Measurements from ENCODE around the gene RNF126. TPM values are rescaled to one million over a fixed set of nuclear protein-coding genes. Genes with fewer than 3 reads are reported as not detected.

The RNF126 gene
- total and polyA plus RNA-seq, 2 of the 4 experiments (the other 2 are of a cell fraction): 7.0 to 27.4 TPM

DNA sequence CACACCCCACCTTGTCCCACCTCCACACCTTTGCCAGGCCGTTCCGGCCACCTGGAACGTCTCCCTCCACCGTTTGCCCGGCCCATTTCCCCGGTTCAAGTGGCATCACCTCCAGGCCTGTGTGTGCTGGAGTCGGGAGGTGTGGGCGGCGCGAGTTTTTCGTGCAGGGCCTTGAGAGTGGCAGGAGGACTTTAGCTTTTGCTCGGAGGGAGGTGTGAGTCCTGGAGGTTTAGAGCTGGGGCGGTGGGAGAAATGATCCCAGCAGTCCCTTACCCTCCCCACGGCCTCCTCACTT, 41.4 kb upstream of the RNF126 start (continued):
- TF ChIP-seq MAZ (IDR thresholded peaks at IDR 0.05; ENCODE audit: borderline replicate concordance, low read depth, low read length): no peak
- no peak for TF ChIP-seq CEBPB (IDR thresholded peaks at IDR 0.05; ENCODE audit: low read depth, low read length)

- no peak overlapping the region for H3K4me3 ChIP-seq (ENCODE audit: insufficient read depth, low read depth, low read length)
- H3K36me3 ChIP-seq (ENCODE audit: control insufficient read depth, insufficient read depth, low read length): no peaks in the 10 kb centered on the region
- H4K91ac ChIP-seq (ENCODE audit: insufficient read depth, low read depth, low read length): no peak overlapping the region
- H3K4me2 ChIP-seq (ENCODE audit: low read depth, low read length): no peak overlapping the region
- ChIA-PET POLR2A (ENCODE audit: unreplicated experiment) (no interaction called here), CTCF (no interaction called here)
- dilution Hi-C loops (cut with HindIII; ENCODE audit: low sequenced_read_pairs, unreplicated experiment) (no loop called here), in situ Hi-C loops (cut with MboI; ENCODE audit: low sequenced_read_pairs) (no loop called here), intact Hi-C loops (cut with micrococcal nuclease) (no loop called here)
- peaks cover 6% of the 10 kb centered on the region; the same call in 1 of the 2 replicates for H3K27me3 ChIP-seq (ENCODE audit: control insufficient read depth, insufficient read depth, low read length)
- DNase-seq (peak; percentile 18), ATAC-seq (ENCODE audit: low read depth) (peak; percentile 68)
- H3K9me1 ChIP-seq (ENCODE audit: insufficient read depth, low read length): no peaks in the 10 kb centered on the region
- no peaks in the 10 kb centered on the region for H3K79me1 ChIP-seq (ENCODE audit: low read depth in 1 of 2, low read length in 2 of 2)
- H4K20me1 ChIP-seq (ENCODE audit: insufficient read depth, low read length): no peaks in the 10 kb centered on the region; the same call in 1 of the 2 replicates
- H3K4me1 ChIP-seq (ENCODE audit: control insufficient read depth, insufficient read depth, low read length): peaks cover 5% of the 10 kb centered on the region; the same call in 1 of the 2 replicates
- no peak overlapping the region for H2BK5ac ChIP-seq (ENCODE audit: low read depth, low read length, poor library complexity, severe bottlenecking)
- no peak overlapping the region for H3K18ac ChIP-seq (ENCODE audit: low read depth, low read length)
- peak overlapping the region; percentile 72 for H2AFZ ChIP-seq (replicated peaks; ENCODE audit: low read length, poor library complexity)
- no peak overlapping the region for H2AK9ac ChIP-seq (replicated peaks; ENCODE audit: low read depth, low read length, poor library complexity)
- no peak overlapping the region for H2BK120ac ChIP-seq (ENCODE audit: low read depth, low read length)
- no peak overlapping the region for H3K4ac ChIP-seq (ENCODE audit: low read depth, low read length)
- BruUV-seq (replicated peaks): no TSS peak
- no peaks in the 10 kb centered on the region for H3K9me3 ChIP-seq (ENCODE audit: control insufficient read depth, insufficient read depth, low read length)
- H3K23ac ChIP-seq (ENCODE audit: low read depth, low read length): no peak overlapping the region
- no peak overlapping the region for H3K56ac ChIP-seq (ENCODE audit: extremely low read depth, insufficient read depth, low read length)
- 0 out of 4 replicates have a peak overlapping the region, but pooled peaks of 1 of the 2 experiments have one; percentile 16 for H4K8ac ChIP-seq (ENCODE audit: low read depth in 2 of 2, low read length in 2 of 2)
- no peak overlapping the region for H2AK5ac ChIP-seq (ENCODE audit: low read depth, low read length)
- H2BK15ac ChIP-seq (ENCODE audit: low read depth, low read length): no peak overlapping the region
- H3K27ac ChIP-seq (ENCODE audit: insufficient read depth, low read length): no peak overlapping the region
- H4K5ac ChIP-seq (ENCODE audit: low read depth, low read length): no peak overlapping the region
- H3K9ac ChIP-seq (ENCODE audit: low read depth, low read length): no peak overlapping the region
- no peak overlapping the region for H2BK20ac ChIP-seq (ENCODE audit: low read depth, low read length)
- WGBS, 2 experiments (ENCODE audit: extremely low coverage in 2 of 2, insufficient read length in 1 of 2): no CpG with 5 or more reads among the region's 50 CpGs
- no peak overlapping the region for H3K14ac ChIP-seq (replicated peaks; ENCODE audit: low read depth, low read length)
- TF ChIP-seq RAD21 (IDR thresholded peaks at IDR 0.05; ENCODE audit: low read length) (no peak), SMC3 (IDR thresholded peaks at IDR 0.05; ENCODE audit: low read depth, low read length) (no peak), CHD1 (IDR thresholded peaks at IDR 0.05; ENCODE audit: low read depth, low read length) (no peak), BHLHE40 (IDR thresholded peaks at IDR 0.05; ENCODE audit: low read depth, low read length) (no peak), USF2 (IDR thresholded peaks at IDR 0.05; ENCODE audit: low read depth, low read length) (no peak), POLR2A (IDR thresholded peaks at IDR 0.05; ENCODE audit: low read depth, low read length) (no peak), RCOR1 (IDR thresholded peaks at IDR 0.05; ENCODE audit: insufficient replicate concordance, low read length) (no peak), MAFK (IDR thresholded peaks at IDR 0.05; ENCODE audit: low read depth, low read length) (no peak), CTCF (conservative IDR thresholded peaks at IDR 0.05; ENCODE audit: low read depth, low read length) (no peak), MXI1 (IDR thresholded peaks at IDR 0.05; ENCODE audit: borderline replicate concordance, low read depth, low read length) (no peak)
- TF ChIP-seq, protein P1, sequence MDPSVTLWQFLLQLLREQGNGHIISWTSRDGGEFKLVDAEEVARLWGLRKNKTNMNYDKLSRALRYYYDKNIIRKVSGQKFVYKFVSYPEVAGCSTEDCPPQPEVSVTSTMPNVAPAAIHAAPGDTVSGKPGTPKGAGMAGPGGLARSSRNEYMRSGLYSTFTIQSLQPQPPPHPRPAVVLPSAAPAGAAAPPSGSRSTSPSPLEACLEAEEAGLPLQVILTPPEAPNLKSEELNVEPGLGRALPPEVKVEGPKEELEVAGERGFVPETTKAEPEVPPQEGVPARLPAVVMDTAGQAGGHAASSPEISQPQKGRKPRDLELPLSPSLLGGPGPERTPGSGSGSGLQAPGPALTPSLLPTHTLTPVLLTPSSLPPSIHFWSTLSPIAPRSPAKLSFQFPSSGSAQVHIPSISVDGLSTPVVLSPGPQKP (IDR thresholded peaks at IDR 0.05; ENCODE audit: borderline replicate concordance, low read depth, low read length): no peak
Observed at GRCh38 chr19:703651-704446, 40.8 kb upstream of the RNF126 start.
